NCI-H748 (cell line): ENCODE results near the gene PDE9A.

Source experiments
- DNase-seq: peaks from one replicate; lab custom pipeline; 2025; ENCODE audit not compliant: unreplicated experiment; lab: John Stamatoyannopoulos, UW

PDE9A gene

DNA sequence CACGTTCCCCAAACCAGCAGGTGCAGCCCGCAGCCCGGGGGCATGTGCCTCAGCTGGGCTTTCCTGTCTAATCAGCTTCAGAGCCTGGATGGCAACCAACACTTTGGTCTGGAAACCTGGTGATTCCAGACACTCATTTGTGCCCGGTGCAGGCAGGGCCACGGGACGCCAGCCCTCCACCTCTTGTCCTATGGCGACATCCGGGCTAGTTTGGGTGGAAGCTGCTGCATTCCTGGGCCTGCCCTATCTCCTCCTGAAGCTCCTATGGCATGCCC lies 114.1 kb downstream of the PDE9A start:
- no peak for DNase-seq

DNA sequence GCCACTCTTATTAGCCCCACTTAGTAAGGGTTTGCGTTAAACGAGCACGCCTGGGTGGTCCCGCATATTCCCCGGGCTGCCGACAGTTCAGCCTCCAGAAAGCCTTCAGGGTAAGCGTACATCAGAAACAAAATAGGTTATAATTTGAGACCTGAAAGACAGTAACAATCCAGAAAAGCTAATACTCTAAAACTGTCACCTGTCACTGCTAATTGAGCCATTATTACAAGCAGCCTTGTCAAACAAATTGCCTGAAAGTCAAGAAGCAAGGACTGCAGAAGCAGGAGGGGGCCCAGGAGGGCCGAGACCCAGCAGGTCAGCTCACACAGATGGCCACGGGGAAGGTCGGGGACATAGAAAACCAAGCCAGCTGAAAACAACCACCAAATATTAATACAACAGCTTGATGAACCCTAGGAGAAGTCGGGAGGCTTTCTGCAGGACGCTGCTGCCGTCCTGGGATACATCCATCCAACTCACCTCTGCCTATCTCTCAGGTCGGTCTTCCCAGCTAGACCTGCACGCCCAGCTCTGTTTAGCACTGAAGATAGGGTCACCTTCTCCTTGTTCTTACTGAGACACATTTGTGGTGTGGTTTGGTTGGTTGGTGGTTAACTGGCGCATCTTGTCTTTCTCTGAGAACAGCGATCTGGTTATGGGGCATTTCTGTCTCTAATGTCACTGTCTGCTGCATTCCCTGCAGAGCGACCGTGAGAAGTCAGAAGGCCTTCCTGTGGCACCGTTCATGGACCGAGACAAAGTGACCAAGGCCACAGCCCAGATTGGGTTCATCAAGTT lies 115.1 kb downstream of the PDE9A start:
- peak; percentile 37 for DNase-seq

DNA sequence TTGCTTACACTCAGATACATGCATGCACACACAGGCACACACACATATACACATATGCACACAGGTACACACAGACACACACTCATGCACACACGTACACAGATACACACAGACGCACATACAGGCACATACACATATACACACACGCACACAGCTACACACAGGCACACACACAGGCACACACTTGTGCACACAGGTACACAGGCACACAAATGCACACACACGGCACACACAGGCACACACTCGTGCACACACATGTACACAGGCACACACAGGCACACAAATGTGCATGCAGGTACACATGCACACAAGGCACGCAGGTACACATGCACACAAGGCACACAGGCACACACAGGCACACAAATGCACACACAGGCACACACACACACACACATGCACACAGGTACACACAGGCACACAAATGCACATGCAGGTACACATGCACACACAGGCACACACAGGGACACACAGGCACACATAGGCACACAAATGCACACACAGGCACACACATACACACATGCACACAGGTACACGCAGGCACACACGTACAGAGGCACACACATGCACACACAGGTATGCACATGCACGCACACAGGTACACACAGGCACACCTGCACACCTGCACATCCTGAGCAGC lies 115.9 kb downstream of the PDE9A start:
- no peak for DNase-seq

DNA sequence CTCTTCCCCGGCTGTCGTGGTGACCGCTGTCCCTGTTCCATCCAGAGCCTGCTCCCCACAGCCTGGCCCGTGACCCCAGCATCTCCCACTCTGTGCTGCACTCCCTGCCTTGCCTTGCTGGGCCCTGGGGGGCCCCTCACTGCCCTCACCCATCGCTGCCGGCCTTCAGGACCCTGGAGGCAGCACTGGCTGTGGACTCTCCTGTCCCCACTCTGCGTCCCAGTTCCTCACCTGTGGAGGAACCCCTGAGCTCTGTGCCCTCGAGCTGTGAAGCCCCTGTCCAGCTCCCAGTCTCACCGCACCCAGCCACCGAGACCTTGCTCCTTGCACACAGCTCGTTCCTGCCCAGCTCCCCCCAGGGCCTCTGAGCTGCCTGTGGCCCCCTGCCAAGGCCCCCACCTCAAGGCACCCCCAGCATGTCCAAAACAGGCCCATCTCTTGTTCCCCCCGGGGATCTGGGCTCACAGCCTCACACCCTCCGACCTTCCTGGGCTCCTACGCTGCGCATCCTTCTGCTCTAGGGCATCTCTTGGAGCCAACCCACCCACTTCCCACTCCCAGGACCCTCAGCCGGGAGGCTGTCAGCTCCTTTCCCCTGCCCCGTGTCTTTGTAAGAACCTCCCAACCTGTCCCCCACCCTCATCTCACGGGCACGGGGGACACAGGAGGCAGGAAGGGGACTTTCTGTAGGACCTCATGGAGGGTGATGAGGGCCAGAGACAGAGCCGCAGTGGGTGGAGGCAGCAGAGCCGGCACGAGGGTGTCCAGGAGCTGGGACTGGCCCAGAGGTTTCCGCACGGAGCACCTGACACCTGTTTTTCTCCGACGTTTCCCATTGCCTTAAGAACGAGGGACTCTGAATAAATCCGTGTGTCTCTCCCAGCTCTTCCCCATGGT lies 116.6 kb downstream of the PDE9A start:
- DNase-seq, result no peak

DNA sequence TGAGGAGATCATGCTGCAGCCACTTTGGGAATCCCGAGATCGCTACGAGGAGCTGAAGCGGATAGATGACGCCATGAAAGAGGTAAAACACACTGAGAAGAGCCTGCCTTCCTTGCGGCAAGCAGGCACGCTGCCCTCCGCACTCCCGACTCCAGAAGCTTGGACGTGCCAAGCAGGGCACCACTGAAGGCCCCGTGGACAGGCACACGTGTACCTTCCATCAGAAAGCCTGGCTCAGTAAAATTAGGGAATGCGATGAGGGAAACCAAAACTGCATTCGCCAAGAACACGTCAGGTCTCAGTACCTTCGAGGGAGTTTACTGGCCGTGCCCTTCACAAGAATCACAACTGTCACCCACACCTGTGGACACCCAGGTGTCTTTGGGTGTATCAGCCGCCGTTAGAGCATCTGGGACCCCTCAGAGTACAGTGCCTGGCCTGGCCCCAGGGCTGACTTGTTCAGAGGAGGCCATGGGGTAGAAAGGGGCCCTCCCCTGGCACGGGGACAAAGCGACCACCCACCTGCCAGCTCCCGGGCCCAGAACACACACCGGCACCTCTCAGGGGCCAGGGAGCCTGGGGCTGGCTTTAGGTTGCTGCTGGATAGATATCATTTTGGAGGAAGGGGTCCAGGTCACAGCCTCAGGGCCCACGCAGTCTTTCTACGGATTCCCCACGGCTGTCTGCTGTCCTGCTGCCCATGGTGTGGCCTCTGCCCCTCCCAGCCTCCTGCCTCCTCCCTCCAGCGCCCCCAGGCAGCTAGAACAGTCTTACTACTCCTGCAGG lies 117.5 kb downstream of the PDE9A start:
- no peak for DNase-seq

DNA sequence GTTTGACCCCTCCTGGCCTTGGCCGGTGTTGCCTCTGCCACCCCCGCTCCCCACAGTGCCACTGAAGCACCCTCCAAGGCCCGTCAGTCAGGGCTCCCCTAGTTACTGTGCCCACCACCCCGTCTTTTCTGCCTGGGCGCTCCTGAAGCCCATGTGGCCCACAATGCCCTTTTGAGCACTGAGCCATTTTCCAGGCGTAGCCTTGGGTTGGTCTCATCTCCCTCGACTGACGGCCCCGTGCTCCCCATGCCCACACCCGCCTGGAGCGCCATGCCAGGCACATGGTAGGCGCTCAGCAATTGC lies 118.0 kb downstream of the PDE9A start:
- DNase-seq, result no peak

DNA sequence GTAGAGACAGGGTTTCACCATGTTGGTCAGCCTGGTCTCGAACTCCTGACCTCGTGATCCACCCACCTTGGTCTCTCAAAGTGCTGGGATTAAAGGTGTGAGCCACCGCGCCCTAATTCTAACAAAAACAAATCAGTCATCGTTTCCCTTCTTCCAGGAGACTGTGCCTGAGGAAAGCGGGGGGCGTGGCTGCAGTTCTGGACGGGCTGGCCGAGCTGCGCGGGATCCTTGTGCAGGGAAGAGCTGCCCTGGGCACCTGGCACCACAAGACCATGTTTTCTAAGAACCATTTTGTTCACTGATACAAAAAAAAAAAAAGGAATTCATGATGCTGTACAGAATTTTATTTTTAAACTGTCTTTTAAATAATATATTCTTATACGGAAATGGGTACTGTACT lies 121.7 kb downstream of the PDE9A start:
- DNase-seq, result no peak

DNA sequence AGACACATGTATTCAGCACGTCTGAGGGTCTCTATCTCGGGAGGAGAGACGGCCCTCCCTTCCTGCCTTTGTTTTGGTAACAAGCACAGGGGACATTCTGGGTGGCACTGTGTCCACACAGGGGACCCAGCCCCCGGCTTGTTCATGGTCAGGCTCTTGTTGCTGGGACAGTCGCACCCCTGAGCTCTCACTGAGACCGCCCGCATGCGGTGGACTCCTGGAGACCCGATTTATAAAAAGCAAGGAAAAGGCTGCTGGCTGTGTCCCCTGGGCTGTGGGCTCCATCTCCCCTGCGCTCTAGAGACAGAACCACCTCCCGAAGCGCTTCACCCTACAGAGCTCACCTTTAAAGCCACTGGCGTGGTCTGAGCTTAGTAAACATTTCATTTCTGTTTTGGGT lies 122.5 kb downstream of the PDE9A start:
- no peak for DNase-seq

DNA sequence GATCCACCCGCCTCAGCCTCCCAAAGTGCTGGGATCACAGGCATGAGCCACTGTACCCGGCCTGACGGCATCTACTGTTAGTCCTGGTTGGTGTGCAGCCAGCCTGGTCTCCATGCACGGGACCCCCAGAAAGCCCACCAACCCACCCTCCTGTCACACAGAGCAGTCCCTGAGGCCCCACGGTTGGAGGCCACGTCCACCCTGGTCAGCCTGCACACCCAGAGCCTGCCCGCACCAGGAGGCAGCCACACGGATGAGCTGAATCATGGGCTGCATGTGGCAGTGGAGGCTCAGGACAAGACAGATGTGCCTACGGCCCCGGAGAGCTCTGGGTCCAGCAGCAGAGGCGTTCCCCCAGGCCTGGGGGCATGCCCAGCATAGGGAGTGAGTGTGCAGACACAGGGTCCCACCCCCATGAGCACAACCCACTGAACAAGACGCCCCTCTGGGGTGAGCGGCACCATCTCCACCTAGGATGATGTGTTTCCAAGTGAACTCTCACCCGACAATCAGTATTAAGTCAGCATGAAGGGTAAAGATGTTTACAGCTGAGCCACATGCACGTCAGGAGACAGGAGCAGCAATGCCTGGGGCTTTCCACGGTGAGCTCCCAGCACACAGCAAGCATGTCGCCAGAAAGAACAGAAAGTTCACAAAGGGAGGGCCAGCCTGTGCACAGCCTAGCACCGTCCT lies 123.8 kb downstream of the PDE9A start:
- no peak for DNase-seq

DNA sequence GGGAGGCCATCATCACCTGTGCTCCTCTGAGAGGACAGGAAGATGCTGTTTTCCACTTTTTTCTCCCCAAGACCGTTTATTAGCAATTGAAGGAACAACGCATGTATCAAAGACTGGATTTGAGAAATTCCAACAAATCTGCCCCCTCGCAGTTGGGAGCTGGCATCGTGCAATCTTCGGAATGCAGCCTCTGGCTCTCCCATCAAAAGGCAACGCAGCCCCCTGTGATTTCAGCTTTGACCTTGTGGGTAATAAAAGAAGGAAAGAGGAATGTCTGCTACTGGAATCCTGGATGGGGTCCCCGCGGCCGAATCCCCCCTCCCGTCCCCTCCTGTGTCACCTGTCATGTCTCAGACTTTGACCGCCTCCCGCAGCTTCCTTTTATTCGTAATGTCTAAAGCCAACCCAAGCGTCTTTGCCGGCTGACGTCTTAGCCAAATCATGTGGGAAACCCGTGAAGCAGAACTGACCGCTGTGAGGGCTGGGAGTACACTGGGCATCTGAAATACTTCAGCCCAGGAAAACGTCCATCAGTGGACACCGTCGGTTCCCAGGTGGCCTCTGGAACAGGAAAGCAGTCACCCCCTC lies 124.4 kb downstream of the PDE9A start:
- no peak for DNase-seq

DNA sequence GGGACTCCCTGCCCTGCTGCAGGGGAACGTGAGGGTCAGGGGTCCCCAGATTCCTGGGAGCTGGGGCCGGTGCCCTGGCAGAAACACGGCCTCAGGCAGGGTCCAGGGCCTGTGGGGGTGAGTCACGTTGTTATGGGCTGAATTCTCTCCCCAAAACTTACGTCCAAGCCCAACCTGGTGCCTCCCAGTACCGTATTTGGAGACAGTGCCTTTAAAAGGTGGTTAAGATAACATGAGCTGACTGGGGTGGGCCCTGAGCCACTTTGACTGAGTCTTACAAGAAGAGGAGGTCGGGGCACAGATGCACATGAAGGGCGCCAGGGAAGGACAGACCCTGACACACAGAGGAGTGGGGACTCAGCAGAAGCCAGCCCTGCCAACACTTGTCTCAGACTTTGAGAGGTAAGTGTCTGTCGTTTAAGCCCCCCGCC lies 126.0 kb downstream of the PDE9A start:
- DNase-seq, result no peak

DNA sequence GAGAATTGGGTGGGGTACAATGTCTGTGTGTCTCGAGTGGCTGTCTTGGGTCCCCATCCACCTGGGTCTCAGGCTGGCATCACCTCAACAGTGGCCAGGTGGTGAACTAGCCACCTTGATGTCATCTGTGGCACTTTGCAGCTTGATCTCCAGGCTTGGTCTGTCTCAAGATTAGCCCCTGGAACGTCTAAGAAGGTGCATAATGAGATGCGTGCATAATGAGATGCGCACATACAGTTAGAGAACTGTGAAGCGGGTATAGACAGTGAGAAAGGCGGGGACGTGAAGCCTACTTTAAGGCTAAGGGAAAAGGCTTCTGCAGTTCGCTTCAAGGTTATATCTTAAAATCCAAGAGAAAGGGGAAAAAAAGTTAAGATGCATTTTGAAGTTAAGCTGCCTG lies 127.2 kb downstream of the PDE9A start:
- no peak for DNase-seq

DNA sequence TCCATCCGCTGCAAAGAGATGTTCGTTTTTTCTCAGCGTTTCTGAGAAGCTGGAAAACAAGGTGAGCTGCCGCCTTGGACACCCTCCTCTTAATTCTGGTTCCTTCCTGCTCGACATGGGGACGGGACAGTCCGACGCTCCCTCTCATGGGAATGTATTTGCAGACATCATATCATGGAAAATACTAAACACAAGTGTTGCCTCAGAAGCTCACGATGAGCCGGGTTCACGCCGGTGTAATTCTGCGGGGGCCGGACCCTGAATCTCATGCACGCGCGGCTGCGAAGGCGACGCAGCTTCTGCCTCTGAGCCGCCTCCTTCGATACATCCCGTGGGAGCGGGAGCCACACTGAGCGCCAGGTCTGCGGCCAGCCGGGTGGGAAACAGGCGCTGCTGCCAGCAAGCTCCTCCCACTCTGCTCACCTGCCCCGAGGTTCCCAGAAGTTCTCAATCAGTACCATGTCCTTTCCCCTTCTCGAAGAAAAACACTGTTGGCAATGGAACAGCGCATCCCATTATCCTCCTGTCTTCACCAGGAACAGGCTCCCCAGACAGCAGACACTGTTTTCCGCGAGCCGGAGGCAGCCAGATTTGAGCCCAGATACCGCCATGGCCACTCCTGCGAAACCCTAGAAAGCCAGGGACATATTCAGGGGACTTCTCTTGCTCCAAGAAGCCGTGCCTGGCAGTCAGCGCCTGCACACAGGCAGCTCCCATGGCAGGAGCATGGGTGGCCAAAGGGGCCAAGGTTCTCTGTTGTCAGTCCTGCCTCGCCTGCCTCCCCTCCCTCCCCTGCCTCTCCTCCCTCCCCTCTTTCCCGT lies 127.9 kb downstream of the PDE9A start:
- DNase-seq, result peak; percentile 85

DNA sequence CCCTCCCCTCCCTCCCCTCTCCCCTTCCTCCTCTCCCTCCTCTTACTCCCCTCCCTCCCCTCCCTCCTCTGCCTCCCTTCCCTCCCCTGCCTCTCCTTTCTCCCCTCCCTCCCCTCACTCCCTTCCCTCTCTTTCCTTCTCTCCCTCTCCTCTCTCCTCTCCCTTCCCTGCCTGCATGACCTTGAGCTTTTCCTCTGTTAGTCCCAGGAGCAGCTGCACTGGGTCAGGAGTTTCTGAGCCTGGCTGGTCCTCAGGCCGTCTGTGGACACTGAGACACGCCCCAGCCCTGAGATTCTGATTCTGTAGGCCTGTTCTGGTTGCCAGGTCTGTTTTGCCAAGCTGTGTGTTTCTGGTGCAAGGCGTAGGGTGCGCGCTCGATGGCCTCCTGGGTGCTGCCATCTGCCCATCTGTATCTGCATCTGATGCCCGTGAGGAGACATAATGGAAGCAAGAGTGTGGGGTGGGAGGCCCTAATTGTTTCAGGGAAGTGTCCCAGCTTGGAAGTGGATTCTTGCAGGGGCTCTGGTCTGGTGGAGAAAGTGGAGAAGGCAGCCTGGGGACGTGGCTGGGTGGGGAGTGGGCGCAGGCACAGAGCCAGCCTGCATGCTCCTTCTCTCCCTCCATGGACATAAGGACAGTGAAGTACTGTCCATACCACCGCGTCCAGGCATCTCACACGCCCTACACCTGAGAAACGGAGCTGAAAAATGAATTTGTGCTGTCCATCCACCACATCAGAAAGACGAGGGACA lies 128.7 kb downstream of the PDE9A start:
- no peak for DNase-seq

DNA sequence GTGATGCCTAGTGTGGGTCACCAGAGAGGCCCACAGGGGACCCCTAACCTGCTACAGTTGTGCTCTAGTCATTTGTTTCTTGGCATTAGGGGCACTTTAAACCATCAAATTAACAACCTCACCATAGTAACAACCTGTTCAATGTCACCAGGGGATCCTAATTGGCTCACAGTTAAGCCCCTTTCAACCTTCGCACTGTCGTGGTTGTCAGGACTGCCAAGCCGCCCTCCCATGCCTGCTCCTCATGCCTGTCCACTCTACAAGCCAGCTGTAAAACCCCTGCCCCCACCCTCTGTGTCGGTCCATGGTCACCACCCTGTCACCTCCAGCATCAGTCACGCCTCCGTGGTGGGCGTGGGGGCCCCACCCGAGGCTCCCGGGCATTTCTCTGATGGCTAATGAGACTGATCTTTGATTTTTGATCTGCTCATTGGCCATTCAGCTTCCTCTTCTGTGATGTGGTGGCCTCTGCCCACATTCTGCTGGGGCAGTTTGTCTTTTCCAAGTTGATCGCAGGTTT lies 129.4 kb downstream of the PDE9A start:
- no peak for DNase-seq

DNA sequence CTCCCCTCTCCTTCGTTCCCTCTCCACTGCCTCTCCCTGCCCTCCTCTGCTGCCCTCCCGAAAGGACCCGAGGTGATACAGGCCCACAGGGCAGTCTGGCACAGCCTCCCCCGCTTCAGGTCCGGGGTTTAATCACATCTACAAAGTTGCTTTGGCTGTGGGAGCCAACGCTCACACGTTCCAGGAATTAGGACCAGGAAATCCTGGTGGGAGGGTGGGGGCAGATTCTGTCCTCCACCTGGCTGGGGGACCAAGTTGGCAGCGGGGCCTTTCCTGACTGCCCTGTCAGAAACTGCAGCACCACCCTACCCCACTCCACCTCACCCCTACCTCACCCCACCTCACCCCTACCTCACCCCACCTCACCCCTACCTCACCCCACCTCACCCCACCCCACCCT lies 130.9 kb downstream of the PDE9A start:
- no peak for DNase-seq

DNA sequence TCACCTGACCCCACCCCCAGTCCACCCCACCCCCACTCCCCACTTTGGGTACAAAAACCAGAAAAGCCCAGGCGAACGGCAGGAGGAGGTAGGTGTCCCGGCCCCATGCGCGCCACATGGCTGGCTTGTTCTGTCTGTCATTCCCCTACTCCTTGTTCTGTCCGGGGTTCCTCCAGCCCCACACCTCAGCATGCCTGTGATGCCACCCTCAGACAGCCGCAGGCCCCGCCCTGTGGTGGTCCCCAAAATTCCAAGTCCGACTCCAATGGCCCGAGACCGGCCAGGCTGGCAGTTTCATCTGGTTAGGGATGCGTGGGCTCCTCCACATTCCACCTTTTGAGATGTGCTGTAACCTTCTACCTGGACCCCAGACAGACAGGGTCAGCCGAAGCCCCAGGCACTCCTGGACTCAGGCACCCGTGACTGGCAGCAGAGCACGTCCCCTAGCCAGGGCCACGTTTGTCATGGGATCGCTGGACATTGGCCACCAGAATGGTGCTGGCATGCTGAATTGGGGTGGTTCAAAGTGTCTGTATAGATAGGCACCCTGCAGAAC lies 131.6 kb downstream of the PDE9A start:
- no peak for DNase-seq

DNA sequence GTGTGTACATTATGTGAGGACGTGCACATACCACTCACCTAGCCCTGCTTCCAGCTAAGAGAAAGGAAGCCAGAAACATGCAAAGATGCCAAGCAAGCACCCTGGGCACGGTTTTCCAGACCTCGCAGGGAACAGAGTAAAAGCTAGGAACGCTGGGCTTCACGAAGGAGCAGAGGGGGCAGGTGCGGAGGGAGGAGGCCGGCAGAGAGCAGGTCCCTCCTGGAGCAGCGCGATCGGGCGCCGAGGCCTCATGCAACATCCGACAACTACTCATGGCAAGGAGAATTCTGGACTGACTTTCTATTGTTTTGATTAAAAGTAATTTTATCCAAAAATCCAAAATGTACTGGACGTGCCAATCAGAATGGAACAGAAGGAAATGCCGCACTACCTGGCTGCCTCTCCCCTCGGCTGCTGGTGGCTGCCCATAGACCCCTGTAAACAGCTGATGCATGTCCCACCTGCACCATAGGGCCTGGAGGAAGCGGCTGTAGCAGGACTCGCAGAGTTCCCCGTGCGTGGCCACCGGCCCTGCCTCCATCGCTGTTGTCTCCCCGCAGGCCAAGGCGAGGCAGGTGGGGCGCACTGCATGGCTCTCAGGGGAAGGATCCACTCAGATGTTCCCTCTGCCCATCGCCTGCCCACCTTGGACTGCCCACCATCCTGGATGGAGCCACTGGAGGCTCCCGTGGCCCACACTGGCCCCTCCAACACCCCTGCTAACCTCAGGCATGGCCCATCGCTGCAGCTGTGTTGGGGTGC lies 132.4 kb downstream of the PDE9A start:
- DNase-seq, result no peak
